Epidermal melanocyte (primary cell): ENCODE results near the gene LOC128125822.
"Not testable (repeated sequence)": the region's sequence is repeated elsewhere in the genome, so short reads cannot be mapped to it uniquely, and the experiment has no call there.

Experiments used
- DNase-seq: peaks from one replicate; pipeline ENCODE4 v3.0.0; 2011; ENCODE audit warnings: low spot score; ENCODE audit not compliant: insufficient read length

Gene LOC128125822

DNA sequence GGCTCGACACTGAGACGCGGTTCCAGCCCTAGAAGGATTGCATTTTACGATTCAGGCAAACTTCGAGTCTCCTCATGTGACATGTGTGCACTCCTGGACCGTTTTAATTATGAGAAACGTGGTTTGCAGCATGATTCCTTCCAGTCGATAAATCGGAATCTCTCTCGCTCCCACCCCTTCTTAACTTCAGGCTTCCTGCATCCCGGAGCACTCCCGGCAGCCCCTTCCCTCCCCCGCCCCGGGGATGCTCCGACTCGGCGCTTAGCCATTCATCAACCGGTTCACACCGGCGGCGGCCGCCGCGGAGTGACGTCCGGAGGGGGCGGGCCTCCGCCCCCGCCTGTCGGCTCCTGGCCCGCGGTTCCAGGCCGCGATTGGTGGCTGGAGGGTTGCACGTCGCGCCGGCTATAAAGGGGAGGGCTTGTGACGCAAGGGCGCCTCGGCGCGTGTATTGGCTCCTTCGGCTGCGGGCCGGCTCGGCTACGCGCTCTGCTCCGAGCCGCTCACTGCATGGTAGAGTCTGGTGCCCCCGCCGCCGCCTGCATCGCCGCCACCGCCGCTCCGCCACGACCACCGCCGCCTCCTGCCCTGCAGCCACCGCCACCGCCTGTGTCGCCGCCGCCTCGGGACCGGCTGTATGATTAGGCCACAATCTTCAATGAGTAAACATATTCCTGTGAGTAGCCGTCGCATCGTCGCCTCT is at the start of gene LOC128125822, which contains the start of gene PTP4A1:
Gene LOC128125822 (plus strand): TSS at position 437 of the 703 bp plus-strand sequence.
Gene PTP4A1 (plus strand): TSS at position 437 of the 703 bp plus-strand sequence. CDS start 4,401 bp downstream, outside the sequence.
- peak; percentile 78 for DNase-seq

DNA sequence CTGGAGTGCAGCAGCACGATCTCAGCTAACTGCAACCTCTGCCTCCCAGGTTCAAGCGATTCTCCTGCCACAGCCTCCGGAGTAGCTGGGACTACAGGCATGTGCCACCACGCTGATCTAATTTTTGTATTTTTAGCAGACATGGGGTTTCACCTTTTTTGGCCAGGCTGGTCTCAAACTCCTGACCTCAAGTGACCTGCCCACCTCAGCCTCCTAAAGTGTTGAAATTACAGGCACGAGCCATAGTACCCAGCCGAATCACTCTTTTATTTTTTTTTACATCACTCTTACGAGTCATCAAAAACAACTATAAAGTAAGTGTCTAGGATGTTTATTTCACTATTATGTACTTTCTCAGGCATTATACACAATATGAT is 49.4 kb upstream of the LOC128125822 start:
- not testable (repeated sequence) for DNase-seq

DNA sequence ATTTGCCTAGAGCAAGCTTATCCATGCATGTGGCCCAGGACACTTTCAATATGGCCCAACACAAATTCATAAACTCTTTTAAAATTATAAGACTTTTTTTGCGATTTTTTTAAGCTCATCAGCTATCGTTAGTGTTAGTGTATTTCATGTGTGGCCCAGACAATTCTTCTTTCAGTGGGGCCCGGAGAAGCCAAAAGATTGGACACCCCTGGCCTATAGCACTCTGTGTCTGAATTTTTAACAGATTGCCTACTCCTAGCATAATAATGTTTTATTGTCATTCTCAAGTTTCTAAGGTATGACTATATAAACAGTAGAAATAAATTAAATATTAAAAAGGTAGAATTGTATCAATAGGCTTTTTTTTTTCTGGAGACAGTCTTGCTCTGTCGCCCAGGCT is 48.6 kb upstream of the LOC128125822 start:
- no peak for DNase-seq

DNA sequence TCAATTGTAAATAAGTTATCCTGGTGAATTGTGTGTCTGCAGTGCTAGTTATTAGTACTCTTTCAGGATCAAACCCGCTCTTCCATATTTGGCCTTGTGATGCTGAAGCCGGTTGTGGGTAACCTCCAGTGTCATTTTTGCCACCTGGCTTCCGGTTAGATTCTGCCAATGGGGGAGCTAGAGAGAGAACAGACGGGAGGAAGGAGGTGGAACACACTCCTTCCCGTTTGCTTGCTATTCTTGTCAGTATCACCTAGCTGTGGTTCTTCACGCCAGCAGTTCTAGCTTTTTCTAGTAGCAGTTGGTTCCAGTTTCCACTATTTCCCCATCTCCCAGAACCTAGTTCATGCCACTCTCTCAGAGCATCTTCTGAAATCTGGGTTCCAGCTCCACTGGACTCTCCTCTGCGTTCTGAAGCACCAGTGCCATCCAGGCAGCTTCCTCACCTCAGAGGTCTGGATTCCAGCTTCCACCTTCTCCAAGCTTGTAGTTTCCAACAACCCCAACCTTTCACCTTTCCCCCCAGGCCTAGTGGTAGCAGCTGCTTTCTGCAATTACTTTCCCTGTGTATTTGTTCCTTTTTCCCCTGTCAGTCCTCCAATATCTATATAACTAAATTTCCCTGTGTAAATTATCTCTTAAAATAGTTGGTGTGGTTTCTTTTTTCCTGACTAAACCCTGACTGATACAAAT is 46.9 kb upstream of the LOC128125822 start:
- no peak for DNase-seq

DNA sequence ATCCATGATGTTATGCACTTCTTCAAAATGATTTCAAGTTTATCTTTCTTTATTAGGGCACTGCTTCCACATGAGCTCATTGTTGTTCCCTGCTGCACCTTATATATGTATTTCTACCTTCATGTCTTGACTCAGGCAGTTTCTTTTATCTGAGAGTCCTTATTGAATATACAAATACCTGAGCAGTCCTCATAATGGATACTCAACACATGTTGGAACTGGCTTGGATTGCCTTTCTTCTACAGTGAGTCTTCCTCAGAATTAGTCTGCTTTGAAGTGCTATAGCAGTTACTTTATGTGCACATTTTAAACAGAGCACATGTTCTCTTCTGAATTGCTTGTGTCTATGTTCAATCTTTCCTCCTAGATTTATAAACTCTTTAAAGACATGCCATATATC is 45.3 kb upstream of the LOC128125822 start:
- DNase-seq: no peak

DNA sequence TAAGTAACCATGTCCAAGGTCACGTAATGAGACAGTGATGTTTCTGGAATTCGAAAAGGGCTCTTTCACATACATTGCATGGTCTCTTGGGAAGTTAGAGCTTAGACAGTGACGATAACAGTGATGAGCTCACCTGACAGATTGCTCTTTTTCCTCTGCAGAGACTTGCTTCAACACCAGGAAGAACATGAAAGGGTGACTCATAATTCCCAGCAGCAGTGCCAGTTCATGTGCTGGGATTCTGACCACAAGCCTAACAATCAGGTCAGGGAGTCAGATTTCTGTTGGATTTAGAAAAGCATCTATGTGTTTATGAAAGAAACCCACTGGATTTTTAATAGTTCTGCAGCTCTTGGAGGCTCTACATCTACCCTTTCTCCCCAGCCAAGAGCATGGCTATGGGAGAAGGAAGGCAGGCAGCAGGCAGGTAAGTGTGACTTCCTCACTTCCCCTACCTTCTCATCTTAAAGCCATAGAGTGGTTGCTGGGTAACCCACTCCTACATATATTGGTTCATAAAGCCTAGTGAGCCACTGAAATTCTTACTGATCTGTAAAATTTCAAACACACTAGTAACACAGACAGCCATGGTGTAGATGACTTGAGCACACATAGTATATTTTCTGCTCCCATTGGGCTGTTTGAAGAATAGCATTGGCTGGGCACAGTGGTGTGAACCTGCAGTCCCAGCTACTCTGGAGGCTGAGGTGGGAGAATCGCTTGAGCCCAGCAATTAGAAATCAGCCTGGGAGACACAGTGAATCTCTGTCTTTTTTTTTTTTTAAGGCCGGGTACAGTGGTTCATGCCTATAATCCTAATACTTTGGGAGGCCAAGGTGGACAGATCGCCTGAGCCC is 44.4 kb upstream of the LOC128125822 start:
- no peak for DNase-seq

DNA sequence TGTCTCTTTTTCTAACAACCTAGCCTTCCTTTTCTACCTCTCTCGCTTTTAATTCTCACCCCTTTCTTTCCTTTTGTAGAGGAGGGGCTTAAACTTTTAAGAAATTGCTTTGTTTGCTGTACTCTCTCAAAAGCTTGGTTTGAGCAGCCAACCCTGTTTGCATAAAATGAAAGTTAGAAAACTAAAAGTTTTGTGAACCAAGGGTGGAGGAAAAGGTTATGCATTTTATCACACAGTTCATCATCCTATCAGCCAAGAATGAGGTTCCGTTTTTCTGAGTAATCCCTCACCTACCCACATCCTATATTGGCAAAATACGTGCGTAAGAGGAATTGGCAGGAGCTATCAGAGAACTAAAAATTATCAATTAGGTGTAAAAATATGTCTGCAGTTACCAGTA is 42.8 kb upstream of the LOC128125822 start:
- DNase-seq: no peak

DNA sequence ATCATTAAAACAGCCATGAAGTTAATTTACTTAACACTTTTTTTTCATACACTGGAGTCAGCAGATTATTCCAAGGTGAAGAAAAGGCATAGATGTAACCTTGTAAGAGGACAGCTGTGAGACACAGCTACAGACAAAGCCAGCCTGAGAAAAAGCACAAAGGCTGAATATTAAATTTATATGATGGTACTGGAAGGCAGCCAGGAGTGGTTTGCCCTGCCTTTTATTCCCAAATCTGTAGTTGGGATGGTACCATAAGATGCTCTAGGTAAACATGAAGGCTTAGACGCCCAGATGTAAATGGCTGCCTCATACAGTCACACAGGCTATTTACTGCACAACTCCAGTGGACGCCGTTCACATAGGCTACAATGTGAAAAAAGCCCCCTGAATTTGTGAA is 42.1 kb upstream of the LOC128125822 start:
- no peak for DNase-seq

DNA sequence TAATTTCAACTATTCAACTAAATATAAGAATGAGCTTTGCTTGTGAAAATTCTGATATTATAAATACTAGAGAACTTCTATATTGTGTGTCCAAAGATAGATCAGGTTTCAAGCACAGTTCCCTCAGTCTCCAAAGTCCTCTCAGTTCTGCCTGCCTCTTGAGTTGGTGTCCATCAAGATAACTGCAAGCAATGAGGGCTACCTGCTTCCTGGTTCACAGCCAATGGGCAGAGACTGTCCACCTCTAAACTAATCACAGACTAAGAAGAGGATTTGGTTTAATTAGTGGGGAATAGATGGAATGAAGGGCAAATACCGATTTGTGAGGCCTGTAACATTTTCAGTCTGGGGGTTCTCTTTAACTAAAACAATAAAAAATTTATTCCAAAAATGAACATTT is 41.3 kb upstream of the LOC128125822 start:
- DNase-seq: no peak

DNA sequence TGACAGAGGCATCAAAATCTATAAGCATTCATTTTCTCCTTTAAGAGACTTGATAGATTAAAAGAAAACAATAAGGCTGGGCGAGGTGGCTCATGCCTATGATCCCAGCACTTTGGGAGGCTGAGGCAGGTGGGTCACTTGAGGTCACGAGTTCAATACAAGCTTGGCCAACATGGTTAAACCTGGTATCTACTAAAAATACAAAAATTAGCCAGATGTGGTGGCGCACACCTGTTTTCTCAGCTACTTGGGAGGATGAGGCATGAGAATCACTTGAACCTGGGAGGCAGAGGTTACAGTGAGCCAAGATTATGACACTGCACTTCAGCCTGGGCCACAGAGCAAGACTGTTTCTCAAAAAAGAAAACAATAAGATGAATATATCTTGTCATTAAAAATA is 39.3 kb upstream of the LOC128125822 start:
- no peak for DNase-seq

DNA sequence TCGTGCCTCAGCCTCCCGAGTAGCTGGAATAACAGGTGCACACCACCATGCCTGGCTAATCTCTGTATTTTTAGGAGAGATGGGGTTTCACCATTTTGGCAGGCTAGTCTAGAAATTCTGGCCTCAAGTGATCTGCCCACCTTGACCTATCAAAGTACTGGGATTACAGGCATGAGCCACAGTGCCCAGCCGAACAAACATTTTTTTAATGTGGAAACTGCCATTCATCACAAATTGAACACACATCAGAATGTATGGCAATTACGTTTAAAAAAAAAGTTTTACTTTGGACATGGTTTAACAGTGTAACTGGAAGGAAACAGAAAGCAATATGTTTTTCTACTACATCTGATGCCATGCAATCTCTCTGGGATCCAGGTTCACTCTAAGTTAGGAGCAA is 38.3 kb upstream of the LOC128125822 start:
- no peak for DNase-seq

DNA sequence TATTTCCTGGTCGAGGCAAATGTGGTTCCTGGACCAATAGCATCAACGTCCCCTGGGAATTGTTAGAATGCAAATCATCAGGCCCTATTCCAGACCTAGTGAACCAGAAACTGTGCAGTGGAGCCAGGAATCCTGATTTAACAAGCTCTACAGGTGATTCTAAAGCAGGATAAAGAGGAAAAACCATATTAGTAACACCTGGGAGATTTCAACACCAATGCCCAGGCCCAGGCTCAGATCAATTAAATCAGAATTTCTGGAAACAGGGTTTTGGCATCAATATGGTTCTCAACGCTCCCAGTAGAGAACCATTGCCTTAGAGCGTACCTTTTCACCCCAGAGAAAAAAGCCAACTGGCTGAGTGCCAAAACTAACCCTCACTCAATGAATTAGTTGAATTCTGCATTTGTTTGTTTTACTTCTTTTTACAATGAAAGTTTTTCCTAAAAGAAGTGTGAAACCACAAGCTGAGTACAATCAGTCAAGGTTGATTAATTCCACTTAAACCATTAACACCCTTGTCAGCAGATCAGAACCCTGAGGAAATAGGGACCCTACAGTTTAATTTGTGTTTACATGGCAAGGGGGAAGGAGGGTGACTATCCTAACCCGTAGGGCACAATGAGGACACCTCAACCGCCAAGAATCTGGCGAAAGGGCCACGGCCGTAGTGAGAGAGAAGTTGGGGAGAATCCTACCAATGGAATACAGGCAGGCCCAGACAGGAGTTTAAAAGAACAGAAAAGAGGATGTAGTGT is 34.9 kb upstream of the LOC128125822 start:
- no peak for DNase-seq

DNA sequence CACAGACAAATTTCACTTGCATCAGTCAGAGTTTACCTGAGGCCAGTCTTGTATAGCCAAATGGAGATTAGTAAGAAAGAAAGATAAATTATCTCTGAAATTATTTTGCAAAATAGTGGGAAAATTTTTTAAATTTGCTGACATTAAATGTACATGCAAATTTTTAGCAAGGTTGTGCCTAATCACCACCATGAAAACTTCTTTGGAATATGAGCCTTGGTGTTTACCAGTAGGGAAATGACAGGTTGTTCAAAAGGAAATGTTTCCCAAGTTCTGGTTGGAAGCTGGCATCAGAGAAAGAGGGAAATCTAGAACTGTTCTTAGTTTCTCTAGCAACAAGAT is 34.4 kb upstream of the LOC128125822 start:
- no peak for DNase-seq

DNA sequence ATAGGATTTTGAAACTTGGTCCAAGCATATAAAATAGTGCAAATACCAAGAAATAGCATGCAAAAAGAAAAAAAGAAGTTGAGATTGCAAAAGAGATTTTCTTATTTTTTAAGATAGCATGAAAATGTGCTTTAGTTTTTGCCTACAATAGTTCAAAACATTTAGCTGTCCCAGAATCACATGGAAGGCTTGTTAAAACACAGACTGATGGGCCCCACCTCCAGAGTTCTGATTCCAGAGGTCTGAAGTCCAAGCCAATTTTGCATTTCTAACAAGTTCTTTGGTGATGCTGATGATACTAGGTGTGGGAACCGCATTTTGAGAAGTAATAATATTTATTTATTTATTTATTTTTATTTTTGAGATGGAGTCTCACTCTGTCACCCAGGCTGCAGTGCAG is 33.7 kb upstream of the LOC128125822 start:
- no peak for DNase-seq

DNA sequence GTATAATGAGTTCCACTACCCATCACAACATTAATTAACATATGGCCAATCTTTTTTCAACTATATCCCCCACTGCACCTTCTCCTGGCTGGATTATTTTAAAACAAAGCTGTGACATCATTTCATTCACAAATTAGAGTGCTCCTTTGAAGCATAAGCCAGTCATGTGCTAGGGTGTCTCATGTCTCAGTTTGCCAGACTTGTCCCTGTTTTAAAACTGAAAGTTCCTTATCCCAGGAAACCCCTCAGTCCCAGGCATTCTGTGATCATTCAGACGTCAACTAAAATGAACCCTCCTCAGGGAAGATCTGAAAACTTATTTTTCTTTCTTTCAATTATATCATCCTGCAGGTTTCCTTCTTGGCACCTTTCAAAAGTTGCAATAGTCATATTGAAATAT is 29.3 kb upstream of the LOC128125822 start:
- no peak for DNase-seq

DNA sequence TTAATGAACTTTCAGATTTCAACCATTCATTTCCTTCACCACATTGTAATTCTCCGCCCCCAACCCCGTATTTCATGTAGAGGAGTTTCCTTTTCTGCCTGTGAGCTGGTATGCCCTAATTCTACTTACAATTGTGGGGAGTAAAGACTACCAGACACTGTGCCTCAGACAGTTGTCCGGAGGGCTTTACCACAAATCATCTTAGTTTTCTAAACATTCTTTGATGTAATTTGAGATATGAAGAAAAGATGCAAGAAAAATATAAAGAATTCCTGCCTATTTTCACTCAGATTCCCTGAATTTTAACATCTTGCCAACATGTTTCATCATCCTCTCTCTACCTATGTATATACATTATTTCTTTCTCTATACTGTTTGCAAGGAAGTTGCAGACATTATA is 28.3 kb upstream of the LOC128125822 start:
- no peak for DNase-seq

DNA sequence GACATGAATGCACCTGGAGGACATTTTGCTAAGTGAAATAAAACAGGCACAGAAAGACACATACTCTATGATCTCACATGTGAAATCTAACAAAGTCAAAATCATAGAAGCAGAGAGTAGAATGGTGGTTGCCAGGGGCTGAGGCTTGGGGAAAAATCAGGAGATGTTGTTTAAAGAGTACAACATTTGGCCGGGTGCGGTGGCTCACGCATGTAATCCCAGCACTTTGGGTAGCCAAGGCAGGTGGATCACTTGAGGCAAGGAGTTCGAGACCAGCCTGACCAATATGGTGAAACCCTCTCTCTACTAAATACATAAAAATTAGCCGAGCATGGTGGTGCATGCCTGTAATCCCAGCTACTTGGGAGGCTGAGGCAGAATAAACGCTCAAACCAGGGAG is 26.0 kb upstream of the LOC128125822 start:
- DNase-seq: no peak

DNA sequence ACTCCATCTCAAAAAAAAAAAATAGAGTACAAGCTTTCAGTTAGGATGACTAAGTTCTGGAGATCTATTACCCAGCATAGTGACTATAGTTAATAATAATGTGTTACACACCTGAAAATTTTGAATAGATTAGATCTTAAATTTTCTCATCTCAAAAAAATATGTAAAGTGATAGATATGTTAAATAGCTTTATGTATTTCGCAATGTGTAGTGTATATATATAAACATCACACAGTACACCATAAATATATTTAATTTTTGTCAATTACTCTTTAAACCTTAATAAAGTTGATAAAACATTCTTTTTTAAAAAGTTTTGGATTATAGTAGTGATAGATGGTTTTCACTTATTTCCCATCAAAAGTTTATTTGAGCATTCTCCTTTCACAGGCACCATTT is 25.6 kb upstream of the LOC128125822 start:
- no peak for DNase-seq

DNA sequence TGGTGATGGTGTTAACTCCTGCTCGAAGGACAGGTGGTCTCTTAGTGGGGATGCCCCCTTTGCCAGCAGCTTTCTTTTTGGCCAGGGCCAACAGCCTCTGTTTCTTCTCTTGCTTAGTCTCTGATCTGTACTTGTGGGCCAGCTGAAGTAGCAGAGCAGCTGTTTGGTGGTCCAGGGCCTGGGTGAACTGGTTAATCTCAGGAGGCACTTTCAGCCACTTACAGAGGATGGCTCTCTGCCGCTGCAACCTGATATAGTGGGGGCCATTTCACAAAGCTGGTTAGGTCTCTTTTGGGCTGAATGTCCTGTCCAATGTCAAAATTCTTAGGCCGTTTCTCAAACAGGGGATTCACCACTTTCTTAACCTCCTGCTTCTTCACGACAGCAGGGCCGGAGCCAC is 23.2 kb upstream of the LOC128125822 start:
- no peak for DNase-seq

DNA sequence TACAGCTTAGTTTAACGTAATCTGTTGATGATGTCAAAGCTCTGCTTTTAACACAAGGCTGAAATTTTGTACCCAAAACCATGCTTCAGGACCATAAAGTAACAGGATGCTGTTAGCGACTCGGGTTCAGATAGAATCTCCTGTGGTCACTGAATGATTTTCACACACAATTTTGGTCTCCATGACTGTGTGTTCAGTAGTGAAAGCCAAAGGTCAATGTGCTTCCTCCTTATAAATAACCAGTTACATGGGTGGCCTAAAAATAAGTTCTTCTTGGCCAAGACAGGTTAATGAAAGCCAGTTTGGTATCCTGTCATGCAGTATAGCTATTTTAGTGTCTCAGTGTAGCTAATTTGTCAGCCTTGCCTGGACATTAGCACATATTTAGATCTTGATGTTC is 19.1 kb upstream of the LOC128125822 start:
- DNase-seq: no peak

DNA sequence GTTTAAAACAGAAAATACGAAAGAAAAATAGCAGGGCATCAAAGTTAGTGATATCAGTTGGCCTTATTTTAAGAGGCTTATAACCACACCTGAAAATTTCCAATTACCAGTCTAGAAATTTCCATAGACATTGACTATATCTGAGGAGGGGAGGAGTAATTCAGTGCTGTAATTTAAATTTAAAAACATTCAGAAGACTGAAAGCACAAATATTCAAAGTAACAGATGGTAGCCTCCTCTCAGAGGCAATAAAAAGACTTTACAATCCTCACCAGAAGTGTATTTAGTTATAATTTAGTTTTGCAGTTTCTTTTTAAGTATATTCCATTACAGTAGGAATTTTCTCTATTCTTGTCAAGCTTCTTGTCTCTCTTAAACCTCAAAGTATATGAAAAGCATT is 18.4 kb upstream of the LOC128125822 start:
- no peak for DNase-seq

DNA sequence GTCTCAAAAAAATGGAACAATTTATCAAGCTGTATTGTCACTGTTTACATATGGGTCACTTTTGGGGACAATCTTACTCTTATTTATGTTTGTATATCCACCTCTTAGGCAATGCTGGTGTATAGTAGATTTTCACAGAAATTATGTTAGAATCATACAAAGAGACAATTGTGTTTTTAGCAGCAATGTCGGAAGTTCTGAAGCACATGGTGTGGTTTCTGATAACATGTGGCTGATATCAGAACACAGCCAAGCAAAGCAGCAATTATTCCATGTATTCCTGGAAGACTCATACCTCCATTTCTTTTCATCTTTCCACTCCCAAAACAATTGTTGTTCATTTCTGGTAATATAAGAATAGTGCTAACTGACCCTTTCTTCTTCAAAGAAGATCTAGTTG is 17.5 kb upstream of the LOC128125822 start:
- no peak for DNase-seq
